GM12878 (cell line): Measurements from ENCODE around the gene TNFAIP8L1. TPM values are rescaled to one million over a fixed set of nuclear protein-coding genes. Genes with fewer than 3 reads are reported as not detected.

ENCODE experiments used
- FOS ChIP-seq: IDR thresholded peaks from 3 replicates; pipeline ENCODE4 v1.6.1; 2011; ENCODE audit warnings: borderline replicate concordance; ENCODE audit not compliant: insufficient read length; ENCODE audit errors: extremely low read depth
- KAT2A ChIP-seq: conservative IDR thresholded peaks from 2 replicates; pipeline ENCODE4 v1.6.1; 2011; ENCODE audit warnings: low read depth, low read length; ENCODE audit not compliant: control insufficient read depth
- NBN ChIP-seq: fragments of 450-650 bp; IDR thresholded peaks from 2 replicates; pipeline ENCODE4 v1.6.1; 2016
- RAD51 ChIP-seq: fragments of 450-650 bp; IDR thresholded peaks from 2 replicates; pipeline ENCODE4 v1.6.1; 2016; ENCODE audit warnings: moderate library complexity, mild to moderate bottlenecking, inconsistent platforms
- SP1 ChIP-seq: IDR thresholded peaks from one replicate; pipeline ENCODE4 v1.6.1; 2011; ENCODE audit warnings: low read depth, low read length
- polyA plus RNA-seq, 11 experiments: library from polyadenylated mRNA; depleted of rRNA in 4 of 11; unstranded in 6 of 11; stranded (reverse) in 5 of 11; fragments of >200 nt; fragmentation: Nextera tagmentation in 4 of 11; fragmentation: Illumina TruSeq in 1 of 11; extraction: Ambion mirVana in 4 of 11; extraction: Trizol in 1 of 11; gene quantifications; 1 replicate in 1 of 11; 2 replicates in 10 of 11; pipeline versions ENCODE4 v1.2.1 to v1.2.3, GENCODE V29; 2011 to 2016; ENCODE audit warnings: inconsistent platforms in 2 of 11, missing spikeins in 2 of 11, low read depth in 1 of 11
- total RNA-seq, 4 experiments: library from RNA; depleted of rRNA in 3 of 4; stranded (reverse); fragments of >200 nt in 3 of 4; fragmentation: Illumina TruSeq in 1 of 4; extraction: Trizol in 1 of 4; gene quantifications; 2 replicates each; pipeline versions ENCODE4 v1.2.1 to v1.2.3, GENCODE V29; 2013 to 2021
- TF ChIP-seq, protein P1 (sequence below): IDR thresholded peaks from 2 replicates; pipeline ENCODE4 v1.6.1; 2011; ENCODE audit warnings: low read depth, low read length, improper control_type of control experiment, borderline replicate concordance
- TF ChIP-seq, protein P2 (sequence below): IDR thresholded peaks from 2 replicates; pipeline ENCODE4 v1.6.1; 2011; ENCODE audit warnings: borderline replicate concordance, low read depth, mild to moderate bottlenecking, moderate library complexity, mixed read lengths, low read length; ENCODE audit not compliant: insufficient read depth; ENCODE audit errors: extremely low read length
- TF ChIP-seq, protein P3 (sequence below): fragments of 450-650 bp; IDR thresholded peaks from 2 replicates; pipeline ENCODE4 v1.6.1; 2016; ENCODE audit warnings: mild to moderate bottlenecking
- TF ChIP-seq, protein P4 (sequence below): fragments of 450-650 bp; formaldehyde crosslinking; IDR thresholded peaks from 2 replicates; pipeline ENCODE4 v1.4.0; 2020; ENCODE audit warnings: mild to moderate bottlenecking, moderate library complexity

TNFAIP8L1 gene
- total and polyA plus RNA-seq, 10 of the 15 experiments (the other 5 are each of a cell fraction or from before 2014, with no cell fraction given) = 0.93 to 12.7 (median 8.6) TPM

DNA sequence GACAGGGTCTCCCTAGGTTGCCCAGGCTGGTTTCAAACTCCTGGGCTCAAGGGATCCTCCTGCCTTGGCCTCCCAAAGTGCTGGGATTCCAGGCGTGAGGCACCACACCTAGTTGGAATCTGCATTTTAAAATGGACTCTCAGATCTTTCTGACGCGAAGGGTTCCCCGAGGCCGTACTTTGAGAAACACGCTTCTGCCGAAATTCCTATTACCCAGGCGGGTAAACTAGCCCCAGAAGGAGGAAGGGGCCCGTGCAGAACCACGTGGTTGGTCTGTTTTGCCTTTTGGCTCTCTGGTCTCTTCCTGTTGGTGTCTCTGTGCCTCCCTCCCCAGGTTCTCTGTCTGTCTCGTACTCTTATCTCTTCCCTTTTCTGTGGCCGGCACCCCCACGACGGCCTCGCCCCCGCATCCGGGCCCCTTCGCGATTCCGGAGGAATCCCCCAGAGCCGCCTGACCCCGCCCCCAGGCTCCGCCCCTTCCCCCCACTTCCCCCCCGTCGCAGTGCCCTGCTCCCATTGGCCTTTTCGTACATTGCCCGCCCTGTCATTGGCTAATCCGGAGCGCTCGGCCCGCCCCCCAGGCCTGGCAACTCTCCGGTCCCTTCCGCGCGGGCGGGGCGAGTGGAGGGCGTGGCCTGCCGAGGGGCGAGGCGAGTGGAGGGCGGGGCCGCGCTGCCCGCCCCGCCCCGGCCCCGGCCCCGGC, at the start of gene TNFAIP8L1 (continued):
- TF ChIP-seq, protein P1, sequence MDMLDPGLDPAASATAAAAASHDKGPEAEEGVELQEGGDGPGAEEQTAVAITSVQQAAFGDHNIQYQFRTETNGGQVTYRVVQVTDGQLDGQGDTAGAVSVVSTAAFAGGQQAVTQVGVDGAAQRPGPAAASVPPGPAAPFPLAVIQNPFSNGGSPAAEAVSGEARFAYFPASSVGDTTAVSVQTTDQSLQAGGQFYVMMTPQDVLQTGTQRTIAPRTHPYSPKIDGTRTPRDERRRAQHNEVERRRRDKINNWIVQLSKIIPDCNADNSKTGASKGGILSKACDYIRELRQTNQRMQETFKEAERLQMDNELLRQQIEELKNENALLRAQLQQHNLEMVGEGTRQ = peak; percentile 38
- TF ChIP-seq SP1 = peak; percentile 94
- TF ChIP-seq, protein P2, sequence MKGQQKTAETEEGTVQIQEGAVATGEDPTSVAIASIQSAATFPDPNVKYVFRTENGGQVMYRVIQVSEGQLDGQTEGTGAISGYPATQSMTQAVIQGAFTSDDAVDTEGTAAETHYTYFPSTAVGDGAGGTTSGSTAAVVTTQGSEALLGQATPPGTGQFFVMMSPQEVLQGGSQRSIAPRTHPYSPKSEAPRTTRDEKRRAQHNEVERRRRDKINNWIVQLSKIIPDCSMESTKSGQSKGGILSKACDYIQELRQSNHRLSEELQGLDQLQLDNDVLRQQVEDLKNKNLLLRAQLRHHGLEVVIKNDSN = peak; percentile 72
- no peak for TF ChIP-seq KAT2A
- TF ChIP-seq, protein P3, sequence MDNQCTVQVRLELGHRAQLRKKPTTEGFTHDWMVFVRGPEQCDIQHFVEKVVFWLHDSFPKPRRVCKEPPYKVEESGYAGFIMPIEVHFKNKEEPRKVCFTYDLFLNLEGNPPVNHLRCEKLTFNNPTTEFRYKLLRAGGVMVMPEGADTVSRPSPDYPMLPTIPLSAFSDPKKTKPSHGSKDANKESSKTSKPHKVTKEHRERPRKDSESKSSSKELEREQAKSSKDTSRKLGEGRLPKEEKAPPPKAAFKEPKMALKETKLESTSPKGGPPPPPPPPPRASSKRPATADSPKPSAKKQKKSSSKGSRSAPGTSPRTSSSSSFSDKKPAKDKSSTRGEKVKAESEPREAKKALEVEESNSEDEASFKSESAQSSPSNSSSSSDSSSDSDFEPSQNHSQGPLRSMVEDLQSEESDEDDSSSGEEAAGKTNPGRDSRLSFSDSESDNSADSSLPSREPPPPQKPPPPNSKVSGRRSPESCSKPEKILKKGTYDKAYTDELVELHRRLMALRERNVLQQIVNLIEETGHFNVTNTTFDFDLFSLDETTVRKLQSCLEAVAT = peak; percentile 44; the same call in 1 of the 2 replicates
- TF ChIP-seq NBN = peak; percentile 93
- TF ChIP-seq, protein P4, sequence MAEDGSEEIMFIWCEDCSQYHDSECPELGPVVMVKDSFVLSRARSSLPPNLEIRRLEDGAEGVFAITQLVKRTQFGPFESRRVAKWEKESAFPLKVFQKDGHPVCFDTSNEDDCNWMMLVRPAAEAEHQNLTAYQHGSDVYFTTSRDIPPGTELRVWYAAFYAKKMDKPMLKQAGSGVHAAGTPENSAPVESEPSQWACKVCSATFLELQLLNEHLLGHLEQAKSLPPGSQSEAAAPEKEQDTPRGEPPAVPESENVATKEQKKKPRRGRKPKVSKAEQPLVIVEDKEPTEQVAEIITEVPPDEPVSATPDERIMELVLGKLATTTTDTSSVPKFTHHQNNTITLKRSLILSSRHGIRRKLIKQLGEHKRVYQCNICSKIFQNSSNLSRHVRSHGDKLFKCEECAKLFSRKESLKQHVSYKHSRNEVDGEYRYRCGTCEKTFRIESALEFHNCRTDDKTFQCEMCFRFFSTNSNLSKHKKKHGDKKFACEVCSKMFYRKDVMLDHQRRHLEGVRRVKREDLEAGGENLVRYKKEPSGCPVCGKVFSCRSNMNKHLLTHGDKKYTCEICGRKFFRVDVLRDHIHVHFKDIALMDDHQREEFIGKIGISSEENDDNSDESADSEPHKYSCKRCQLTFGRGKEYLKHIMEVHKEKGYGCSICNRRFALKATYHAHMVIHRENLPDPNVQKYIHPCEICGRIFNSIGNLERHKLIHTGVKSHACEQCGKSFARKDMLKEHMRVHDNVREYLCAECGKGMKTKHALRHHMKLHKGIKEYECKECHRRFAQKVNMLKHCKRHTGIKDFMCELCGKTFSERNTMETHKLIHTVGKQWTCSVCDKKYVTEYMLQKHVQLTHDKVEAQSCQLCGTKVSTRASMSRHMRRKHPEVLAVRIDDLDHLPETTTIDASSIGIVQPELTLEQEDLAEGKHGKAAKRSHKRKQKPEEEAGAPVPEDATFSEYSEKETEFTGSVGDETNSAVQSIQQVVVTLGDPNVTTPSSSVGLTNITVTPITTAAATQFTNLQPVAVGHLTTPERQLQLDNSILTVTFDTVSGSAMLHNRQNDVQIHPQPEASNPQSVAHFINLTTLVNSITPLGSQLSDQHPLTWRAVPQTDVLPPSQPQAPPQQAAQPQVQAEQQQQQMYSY (CRISPR knock-in tag) = no peak
- peak; percentile 46 for TF ChIP-seq FOS
- TF ChIP-seq RAD51 = peak; percentile 91
